ENCODE data around the gene TMEM8B.

TMEM8B gene

DNA sequence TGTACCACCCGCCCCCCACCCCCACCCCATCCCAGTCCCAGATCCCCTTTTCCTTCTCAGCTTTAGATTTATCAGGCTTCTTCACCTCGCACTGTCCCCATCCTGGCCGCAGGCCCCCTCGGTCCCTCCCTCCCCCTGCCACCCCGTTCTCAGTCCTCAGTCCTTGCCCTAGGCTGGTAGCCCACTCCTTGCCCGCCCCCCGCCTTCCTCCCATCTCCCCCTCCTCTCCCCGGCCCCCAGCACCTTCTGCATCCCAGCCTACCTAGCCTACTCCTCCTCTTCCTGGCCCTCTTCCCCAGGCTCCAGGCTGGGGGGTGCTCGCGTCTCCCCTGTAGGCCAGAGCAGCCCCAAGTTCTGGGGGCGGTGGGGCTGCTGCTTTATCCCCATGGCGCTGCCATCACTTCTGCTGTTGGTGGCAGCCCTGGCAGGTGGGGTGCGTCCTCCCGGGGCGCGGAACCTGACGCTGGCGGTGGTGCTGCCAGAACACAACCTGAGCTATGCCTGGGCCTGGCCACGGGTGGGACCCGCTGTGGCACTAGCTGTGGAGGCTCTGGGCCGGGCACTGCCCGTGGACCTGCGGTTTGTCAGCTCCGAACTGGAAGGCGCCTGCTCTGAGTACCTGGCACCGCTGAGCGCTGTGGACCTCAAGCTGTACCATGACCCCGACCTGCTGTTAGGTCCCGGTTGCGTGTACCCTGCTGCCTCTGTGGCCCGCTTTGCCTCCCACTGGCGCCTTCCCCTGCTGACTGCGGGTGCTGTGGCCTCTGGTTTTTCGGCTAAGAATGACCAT, 36.8 kb upstream of the TMEM8B start:
- TF ChIP-seq, protein P1, sequence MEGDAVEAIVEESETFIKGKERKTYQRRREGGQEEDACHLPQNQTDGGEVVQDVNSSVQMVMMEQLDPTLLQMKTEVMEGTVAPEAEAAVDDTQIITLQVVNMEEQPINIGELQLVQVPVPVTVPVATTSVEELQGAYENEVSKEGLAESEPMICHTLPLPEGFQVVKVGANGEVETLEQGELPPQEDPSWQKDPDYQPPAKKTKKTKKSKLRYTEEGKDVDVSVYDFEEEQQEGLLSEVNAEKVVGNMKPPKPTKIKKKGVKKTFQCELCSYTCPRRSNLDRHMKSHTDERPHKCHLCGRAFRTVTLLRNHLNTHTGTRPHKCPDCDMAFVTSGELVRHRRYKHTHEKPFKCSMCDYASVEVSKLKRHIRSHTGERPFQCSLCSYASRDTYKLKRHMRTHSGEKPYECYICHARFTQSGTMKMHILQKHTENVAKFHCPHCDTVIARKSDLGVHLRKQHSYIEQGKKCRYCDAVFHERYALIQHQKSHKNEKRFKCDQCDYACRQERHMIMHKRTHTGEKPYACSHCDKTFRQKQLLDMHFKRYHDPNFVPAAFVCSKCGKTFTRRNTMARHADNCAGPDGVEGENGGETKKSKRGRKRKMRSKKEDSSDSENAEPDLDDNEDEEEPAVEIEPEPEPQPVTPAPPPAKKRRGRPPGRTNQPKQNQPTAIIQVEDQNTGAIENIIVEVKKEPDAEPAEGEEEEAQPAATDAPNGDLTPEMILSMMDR (conservative IDR thresholded peaks at IDR 0.05), result no peak
- H3K27ac ChIP-seq, result no peak overlapping the region

DNA sequence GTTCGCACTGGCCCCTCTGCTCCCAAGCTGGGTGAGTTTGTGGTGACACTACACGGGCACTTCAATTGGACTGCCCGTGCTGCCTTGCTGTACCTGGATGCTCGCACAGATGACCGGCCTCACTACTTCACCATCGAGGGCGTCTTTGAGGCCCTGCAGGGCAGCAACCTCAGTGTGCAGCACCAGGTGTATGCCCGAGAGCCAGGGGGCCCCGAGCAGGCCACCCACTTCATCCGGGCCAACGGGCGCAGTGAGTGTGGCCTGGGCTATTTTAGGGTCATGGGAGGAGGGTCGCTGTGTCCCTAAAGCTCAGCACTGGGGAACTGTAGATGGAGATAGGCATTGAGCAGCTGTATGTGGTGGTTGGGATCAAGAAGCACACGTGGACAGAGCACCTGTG, 36.2 kb upstream of the TMEM8B start:
- TF ChIP-seq, protein P1 (conservative IDR thresholded peaks at IDR 0.05), result no peak
- no peak overlapping the region for H3K27ac ChIP-seq

DNA sequence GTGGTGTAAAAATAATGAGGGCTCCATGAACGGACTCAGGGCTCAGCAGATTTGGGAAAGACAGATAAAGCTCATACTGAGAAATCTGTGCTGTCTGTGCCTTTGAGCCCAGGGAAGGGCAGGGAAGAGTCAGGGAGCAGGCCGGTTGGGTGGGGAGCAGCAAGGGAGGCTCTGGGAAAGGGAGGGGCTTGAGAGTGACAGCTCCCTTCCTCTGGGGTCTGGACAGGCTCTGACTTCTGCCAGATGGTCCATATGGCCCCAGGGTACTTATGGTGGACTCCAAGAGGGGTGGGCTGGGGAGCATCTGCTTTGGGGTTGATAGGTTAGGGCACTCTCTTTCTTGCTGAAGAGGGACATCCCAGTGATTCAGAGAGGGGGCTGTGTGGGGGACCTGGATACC, 35.6 kb upstream of the TMEM8B start:
- H3K27ac ChIP-seq, result no peak overlapping the region
- TF ChIP-seq, protein P1 (conservative IDR thresholded peaks at IDR 0.05), result no peak

DNA sequence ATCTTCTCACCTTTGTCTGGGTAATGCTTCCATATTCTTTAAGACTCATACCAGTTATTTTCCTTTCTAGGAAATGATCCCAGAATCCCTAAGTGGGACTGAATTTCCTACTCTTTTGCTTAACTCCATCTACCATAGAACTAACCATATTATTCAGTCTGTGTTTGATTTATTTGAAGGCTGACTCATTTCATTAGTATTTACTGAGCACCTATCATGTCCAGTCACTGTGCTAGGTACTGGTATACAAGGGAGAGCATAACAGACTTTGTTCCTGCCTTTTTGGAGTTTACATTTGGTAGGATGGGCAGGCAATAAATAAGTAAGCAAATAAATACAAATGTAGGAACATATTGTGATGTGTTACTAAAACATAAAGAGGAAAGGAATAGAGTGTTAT, 33.3 kb upstream of the TMEM8B start:
- TF ChIP-seq, protein P1 (conservative IDR thresholded peaks at IDR 0.05), result no peak
- no peak overlapping the region for H3K27ac ChIP-seq

DNA sequence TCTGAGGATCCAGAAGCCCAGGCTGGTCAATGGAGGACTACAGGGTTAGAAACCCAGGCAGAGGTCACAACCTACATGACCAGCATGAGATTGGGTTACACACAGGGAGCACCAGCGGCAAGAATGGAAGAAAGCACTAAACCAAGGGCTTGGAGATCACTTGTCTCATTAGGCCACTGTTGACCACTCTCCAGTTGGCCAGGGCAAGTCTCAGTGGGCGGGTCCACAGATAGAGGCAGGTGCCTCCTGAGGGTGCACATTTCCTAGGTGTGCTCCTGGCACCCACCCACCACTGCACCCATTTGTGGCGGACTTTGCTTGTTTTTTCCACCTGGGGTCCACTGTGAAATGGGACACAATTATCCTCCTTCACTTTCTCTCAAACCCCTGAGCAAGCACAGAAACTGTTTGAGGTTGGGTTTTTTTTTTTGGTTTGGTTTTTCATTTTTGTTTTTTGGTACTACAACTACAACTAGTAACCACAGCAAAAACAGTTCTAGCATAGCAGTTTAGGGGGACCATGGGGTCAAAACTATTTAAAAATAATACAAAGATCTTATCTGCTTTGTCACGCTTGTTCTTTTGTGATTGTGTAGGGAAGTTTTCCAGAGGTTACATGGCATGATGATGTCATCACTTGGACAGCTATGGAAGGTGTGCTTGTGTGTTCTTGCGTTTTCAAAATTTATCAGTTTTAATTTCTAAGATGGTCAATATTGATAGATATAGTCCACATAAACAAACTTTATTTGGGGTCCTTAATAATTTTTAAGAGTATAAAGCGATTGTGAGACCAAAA, 31.5 kb upstream of the TMEM8B start:
- TF ChIP-seq, protein P1 (conservative IDR thresholded peaks at IDR 0.05), result no peak
- no peak overlapping the region for H3K27ac ChIP-seq

DNA sequence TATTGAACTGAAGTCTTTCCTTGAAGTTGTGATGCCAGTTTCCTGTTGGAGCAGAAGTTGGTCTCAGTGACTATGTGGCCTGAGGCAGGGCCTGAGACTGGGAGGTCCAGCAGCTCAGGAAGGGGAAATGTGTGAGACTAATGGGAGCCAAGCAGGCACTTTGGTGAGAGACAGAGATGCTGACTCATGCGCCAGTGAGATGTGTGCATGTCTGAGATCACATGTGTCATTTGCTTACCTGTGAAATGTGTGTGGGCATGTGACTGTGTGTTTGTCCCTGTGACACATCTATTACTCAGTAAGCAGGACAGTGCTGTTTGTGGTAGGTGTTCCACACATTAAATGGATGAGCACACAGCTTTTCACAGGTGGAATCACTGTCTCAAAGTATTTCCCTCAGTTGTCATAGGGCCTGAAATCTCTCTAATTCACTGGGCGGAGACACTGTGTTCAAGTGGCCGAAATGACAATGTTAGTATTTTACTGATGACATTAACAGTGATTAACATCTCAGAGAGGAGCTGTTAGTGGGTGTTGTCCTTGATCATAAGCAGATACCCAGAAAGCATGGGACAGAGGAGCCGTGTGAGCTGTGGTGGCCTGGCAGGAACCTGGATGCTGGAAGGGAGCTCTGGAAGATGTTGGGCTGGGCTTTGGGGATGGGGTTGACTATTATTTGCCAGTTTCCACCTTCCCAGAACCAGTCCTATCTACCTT, 30.2 kb upstream of the TMEM8B start:
- TF ChIP-seq, protein P1 (conservative IDR thresholded peaks at IDR 0.05), result no peak
- H3K27ac ChIP-seq, result no peak overlapping the region

DNA sequence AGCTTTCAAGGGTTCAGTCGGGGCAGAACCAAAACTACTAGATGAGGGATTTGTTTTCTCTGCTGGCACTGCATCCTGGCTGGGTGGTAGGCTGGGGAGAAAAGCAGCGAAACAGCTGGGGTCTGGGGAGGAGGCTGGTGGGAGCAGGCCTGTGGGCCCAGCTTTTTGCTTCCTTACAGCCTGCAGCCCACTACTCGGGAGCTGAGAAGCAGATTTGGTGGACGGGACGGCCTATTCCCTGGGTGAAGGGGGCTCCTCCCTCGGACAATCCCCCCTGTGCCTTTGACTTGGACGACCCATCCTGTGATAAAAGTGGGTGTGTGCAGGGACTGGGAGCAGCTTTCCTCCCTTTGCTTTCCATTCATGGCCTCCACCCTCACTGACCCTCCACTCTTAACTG, 28.5 kb upstream of the TMEM8B start:
- TF ChIP-seq, protein P1 (conservative IDR thresholded peaks at IDR 0.05), result no peak
- no peak overlapping the region for H3K27ac ChIP-seq
